NB4 (cell line): ENCODE measurements around the gene TEPSIN.
A peak's percentile ranks its signal among the peaks of the same experiment; 100 is the strongest.

Experiments used
- DNase-seq: peaks from one replicate; pipeline ENCODE4 v3.0.0; 2010; ENCODE audit warnings: low read depth
- H3K4me3 ChIP-seq: one replicate; pipeline ENCODE4 v1.5.1; 2011; ENCODE audit warnings: mild to moderate bottlenecking, low read depth, low read length, moderate library complexity
- MYC ChIP-seq: IDR thresholded peaks from 2 replicates; pipeline ENCODE4 v1.6.1; 2011; ENCODE audit warnings: low read depth, low read length
- POLR2A ChIP-seq: IDR thresholded peaks from 2 replicates; pipeline ENCODE4 v1.6.1; 2011; ENCODE audit warnings: mild to moderate bottlenecking; ENCODE audit not compliant: insufficient read length; ENCODE audit errors: extremely low read depth
- TF ChIP-seq, protein P1 (sequence below): IDR thresholded peaks from one replicate; pipeline ENCODE4 v1.5.1; 2012; ENCODE audit warnings: low read depth, low read length
- TF ChIP-seq, protein P2 (sequence below): IDR thresholded peaks from 2 replicates; pipeline ENCODE4 v1.6.1; 2011; ENCODE audit warnings: low read depth, low read length

Gene TEPSIN

DNA sequence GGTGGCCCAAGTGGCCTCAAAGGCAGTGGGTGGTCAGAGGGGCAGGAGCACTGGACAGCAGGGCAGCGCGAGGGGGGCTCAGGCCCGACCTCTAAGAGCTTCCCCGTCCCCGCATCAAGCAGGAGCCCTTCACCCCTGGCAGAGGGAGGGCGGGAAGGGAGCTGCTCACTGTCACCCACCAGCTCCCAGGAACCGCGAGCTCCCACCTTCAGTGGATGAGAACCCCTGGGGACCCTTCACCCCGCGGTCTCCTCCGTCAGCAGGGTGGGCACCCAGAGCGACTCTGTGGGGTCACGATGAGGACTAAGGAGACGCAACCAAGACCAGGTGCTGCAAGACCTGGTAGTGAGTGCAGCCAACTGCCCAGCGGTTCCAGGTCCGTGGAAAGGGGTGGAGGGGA, 29.7 kb downstream of the TEPSIN start:
- H3K4me3 ChIP-seq, result no peak overlapping the region
- TF ChIP-seq MYC, result no peak
- TF ChIP-seq POLR2A, result no peak
- TF ChIP-seq, protein P1, sequence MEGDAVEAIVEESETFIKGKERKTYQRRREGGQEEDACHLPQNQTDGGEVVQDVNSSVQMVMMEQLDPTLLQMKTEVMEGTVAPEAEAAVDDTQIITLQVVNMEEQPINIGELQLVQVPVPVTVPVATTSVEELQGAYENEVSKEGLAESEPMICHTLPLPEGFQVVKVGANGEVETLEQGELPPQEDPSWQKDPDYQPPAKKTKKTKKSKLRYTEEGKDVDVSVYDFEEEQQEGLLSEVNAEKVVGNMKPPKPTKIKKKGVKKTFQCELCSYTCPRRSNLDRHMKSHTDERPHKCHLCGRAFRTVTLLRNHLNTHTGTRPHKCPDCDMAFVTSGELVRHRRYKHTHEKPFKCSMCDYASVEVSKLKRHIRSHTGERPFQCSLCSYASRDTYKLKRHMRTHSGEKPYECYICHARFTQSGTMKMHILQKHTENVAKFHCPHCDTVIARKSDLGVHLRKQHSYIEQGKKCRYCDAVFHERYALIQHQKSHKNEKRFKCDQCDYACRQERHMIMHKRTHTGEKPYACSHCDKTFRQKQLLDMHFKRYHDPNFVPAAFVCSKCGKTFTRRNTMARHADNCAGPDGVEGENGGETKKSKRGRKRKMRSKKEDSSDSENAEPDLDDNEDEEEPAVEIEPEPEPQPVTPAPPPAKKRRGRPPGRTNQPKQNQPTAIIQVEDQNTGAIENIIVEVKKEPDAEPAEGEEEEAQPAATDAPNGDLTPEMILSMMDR, result no peak
- TF ChIP-seq, protein P2, sequence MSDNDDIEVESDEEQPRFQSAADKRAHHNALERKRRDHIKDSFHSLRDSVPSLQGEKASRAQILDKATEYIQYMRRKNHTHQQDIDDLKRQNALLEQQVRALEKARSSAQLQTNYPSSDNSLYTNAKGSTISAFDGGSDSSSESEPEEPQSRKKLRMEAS, result no peak
- no peak for DNase-seq

DNA sequence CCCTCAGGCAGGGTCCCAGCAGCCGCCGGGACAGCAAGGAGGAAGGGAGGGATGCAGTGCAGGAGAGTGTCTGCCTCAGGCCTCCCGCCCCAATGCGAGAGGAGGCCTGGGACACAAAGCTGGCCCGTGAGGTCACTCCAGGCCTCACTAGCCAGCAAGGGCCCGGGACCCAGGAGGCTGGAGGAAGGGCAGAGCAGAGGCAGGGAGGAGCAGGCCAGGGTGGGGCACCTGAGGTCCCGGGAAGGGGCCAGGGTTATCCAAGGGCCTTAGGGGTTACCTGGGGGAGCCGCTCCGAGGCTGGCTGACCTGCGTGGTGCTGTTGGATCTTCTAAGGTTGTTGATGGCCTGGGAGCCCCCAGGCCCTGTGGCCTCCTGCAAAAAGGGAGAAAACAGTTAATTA, 30.2 kb downstream of the TEPSIN start:
- TF ChIP-seq, protein P2, result no peak
- TF ChIP-seq MYC (no peak), POLR2A (no peak)
- TF ChIP-seq, protein P1, result no peak
- H3K4me3 ChIP-seq, result no peak overlapping the region
- DNase-seq, result no peak

DNA sequence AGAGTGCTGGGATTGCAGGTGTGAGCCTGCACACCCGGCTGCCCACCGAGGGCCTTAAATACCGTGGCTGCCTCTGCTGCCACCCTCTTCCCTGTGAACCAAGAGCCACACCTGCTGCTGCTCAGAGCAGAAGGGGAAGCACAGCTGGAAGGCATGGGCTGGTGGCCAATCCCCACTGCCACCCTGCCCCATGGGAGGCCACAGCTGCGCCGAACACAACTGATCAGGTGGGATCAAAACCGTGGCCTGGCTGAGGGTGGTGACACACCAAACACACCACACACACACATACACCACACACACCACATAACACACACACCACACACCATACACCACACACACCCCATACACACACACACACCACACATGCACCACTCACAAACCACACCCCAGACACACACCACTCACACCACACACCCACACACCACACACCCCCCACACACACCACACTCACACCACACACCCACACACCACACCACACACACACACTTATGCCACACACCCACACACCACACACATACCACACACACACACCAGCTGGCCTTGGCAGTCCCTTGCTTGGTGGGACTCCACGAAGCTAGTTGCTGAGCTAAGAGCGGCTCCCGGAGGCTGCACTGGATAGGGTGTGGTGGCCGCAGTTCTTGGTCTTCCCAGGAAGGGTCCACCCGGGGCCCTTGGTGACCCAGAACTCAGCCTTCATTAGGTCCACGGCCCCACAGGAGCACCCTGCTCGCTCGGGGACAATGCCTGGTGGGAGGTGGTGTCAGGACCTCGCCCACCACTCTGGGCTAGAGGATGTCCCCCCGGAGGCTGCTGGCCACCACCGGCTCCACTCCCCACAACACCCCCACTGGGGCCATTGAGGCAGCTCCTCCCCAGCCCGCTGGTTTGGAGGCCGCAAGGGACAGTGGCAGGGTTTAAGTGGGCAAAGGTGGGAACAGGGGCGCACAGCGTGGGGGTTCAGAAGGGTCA, 31.0 kb downstream of the TEPSIN start:
- peak; percentile 39 for DNase-seq
- TF ChIP-seq POLR2A (no peak), MYC (no peak)
- TF ChIP-seq, protein P1, result no peak
- TF ChIP-seq, protein P2, result no peak
- no peak overlapping the region for H3K4me3 ChIP-seq

DNA sequence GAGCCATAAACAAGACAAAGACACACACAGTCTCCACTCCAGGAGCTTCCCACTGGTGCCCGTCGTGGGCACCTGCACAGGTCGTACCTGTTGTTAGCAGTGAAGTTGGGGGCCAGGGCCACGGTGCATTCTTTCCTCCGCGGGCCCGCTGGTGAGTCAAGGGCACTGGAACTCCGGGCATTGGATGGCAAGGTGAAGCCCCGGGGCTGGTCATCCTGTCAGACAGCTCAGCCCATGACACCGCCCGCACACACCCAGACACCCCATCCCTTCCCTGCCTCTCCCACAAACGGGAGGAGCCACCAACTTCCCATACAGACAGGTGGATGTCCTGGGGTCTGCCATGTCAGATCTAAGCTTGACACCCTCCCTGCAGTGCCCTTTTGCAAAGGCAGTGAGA, 32.2 kb downstream of the TEPSIN start:
- DNase-seq, result no peak
- TF ChIP-seq, protein P2, result no peak
- TF ChIP-seq, protein P1, result no peak
- TF ChIP-seq MYC, result no peak
- TF ChIP-seq POLR2A, result no peak
- H3K4me3 ChIP-seq, result no peak overlapping the region

DNA sequence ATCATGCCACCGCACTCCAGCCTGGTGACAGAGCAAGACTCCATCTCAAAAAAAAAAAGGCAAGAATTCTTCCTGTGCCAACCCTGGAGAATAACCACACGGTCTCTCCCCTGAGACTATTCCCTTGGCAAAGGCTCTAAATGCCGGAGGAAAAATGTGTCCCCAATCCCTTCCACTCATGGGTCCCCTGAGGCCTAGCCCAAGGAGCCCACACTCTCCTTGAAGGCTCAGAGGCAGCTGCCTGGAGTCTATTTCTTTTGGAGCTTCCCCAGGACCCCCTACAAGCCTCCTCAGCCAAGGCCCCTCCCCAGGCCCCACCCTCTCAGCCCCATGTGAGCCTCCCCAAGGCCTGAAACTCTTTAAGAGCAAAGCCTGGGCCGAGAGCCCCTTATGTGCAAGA, 32.7 kb downstream of the TEPSIN start:
- TF ChIP-seq MYC, result no peak
- TF ChIP-seq, protein P2, result no peak
- TF ChIP-seq, protein P1, result no peak
- DNase-seq, result no peak
- H3K4me3 ChIP-seq, result no peak overlapping the region
